HepG2 (cell line): ENCODE measurements around the gene IL1RAPL2. TPM values are rescaled to one million over a fixed set of nuclear protein-coding genes. Genes with fewer than 3 reads are reported as not detected.

Experiments
- ATAC-seq: fragments of 200-7000 bp; cut with Tn5 transposase; 3 replicates; pipeline ENCODE4 v1.9.1; 2020; ENCODE audit warnings: mild to moderate bottlenecking, moderate library complexity
- BruUV-seq: library from RNA; stranded (reverse); fragments of 400-500 nt; replicated peaks from 2 replicates; lab custom pipeline; 2021; lab: Mats Ljungman, UMichigan
- CTCF ChIA-PET: fragments of 300-600 bp; formaldehyde crosslinking; extraction: SDS; loops from one replicate; lab custom pipeline; 2021; ENCODE audit warnings: low total read pairs, inconsistent platforms, low intra/inter-chr PET ratio; lab: Yijun Ruan, JAX
- POLR2A ChIA-PET: fragments of 350-600 bp; sonication (Branson Sonifier 250); formaldehyde crosslinking; loops from one replicate; lab custom pipeline; 2020; ENCODE audit warnings: antibody characterized with exemption, inconsistent platforms; lab: Yijun Ruan, JAX
- DNase-seq: peaks from one replicate; pipeline ENCODE4 v3.0.0-alpha.2; 2015; ENCODE audit warnings: low spot score
- FAIRE-seq: peaks from 3 replicates; lab custom pipeline; 2011; peaks lifted over from hg19 to GRCh38; lab: Jason Lieb, UNC
- H2AFZ ChIP-seq: one replicate; pipeline ENCODE4 v1.6.1; 2011; ENCODE audit warnings: low read length, inconsistent platforms
- H3K27ac ChIP-seq: fragments of 300-600 bp; 3 replicates; pipeline ENCODE4 v1.8.0; 2011; ENCODE audit warnings: mixed run types, mild to moderate bottlenecking, mixed read lengths, low read length, inconsistent platforms; ENCODE audit not compliant: insufficient read depth; ENCODE audit errors: extremely low read length
- H3K27me3 ChIP-seq, 2 experiments: fragments of 200-600 bp in 1 of 2; 2 replicates in 1 of 2; 3 replicates in 1 of 2; pipeline versions ENCODE4 v1.6.0 to v1.8.0; 2011; ENCODE audit warnings: low read length in 2 of 2, mild to moderate bottlenecking in 2 of 2, moderate library complexity in 2 of 2, inconsistent platforms in 1 of 2; ENCODE audit not compliant: insufficient read depth in 2 of 2, control insufficient read depth in 1 of 2
- H3K36me3 ChIP-seq, 2 experiments: fragments of 200-600 bp in 1 of 2; replicated peaks in 1 of 2; 2 replicates in 1 of 2; 3 replicates in 1 of 2; pipeline versions ENCODE4 v1.5.1 to v1.8.0; 2011; ENCODE audit warnings: low read length in 2 of 2, inconsistent platforms in 1 of 2; ENCODE audit not compliant: insufficient read depth in 2 of 2, control insufficient read depth in 1 of 2
- H3K4me1 ChIP-seq: 2 replicates; pipeline ENCODE4 v1.5.1; 2012; ENCODE audit warnings: low read length, inconsistent platforms; ENCODE audit not compliant: insufficient read depth
- H3K4me2 ChIP-seq: 2 replicates; pipeline ENCODE4 v1.6.0; 2011; ENCODE audit warnings: low read depth, low read length, inconsistent platforms
- H3K4me3 ChIP-seq, 3 experiments: fragments of 200-600 bp in 1 of 3; sonication (generic), shearing (Covaris generic) in 1 of 3; replicated peaks in 1 of 3; 2 replicates each; pipeline ENCODE4 v1.5.1; 2011 to 2016; ENCODE audit warnings: low read length in 3 of 3, inconsistent platforms in 2 of 3, low read depth in 2 of 3, mild to moderate bottlenecking in 2 of 3, control low read depth in 1 of 3, mixed read lengths in 1 of 3; ENCODE audit not compliant: insufficient read depth in 1 of 3
- H3K79me2 ChIP-seq: one replicate; pipeline ENCODE4 v1.6.1; 2011; ENCODE audit warnings: low read length, inconsistent platforms; ENCODE audit not compliant: insufficient read depth
- H3K9ac ChIP-seq: 2 replicates; pipeline ENCODE4 v1.6.0; 2011; ENCODE audit warnings: mild to moderate bottlenecking, low read depth, low read length, inconsistent platforms; ENCODE audit not compliant: insufficient read depth
- H3K9me3 ChIP-seq: 2 replicates; pipeline ENCODE4 v1.5.1; 2012; ENCODE audit warnings: mild to moderate bottlenecking, low read length
- H4K20me1 ChIP-seq: 2 replicates; pipeline ENCODE4 v1.6.0; 2011; ENCODE audit warnings: inconsistent platforms, mild to moderate bottlenecking, low read length, moderate library complexity; ENCODE audit not compliant: insufficient read depth
- ARNT ChIP-seq: fragments of 450-650 bp; IDR thresholded peaks from 2 replicates; pipeline ENCODE4 v1.6.1; 2017
- DMAP1 ChIP-seq: IDR thresholded peaks from 2 replicates; pipeline ENCODE4 v1.6.1; 2016
- FOXA1 ChIP-seq, 2 experiments: fragments of 450-650 bp in 1 of 2; sonication (generic) in 1 of 2; formaldehyde crosslinking in 1 of 2; IDR thresholded peaks; 2 replicates each; pipeline versions ENCODE4 v1.4.0 to v1.6.1; 2016 to 2020; ENCODE audit warnings: missing genetic modification reagents in 1 of 2
- IKZF1 ChIP-seq: fragments of 450-650 bp; IDR thresholded peaks from 2 replicates; pipeline ENCODE4 v1.7.1; 2016
- MAFF ChIP-seq: IDR thresholded peaks from 2 replicates; pipeline ENCODE4 v1.6.1; 2011; ENCODE audit warnings: low read depth, low read length, improper control_type of control experiment
- MYC ChIP-seq: sonication (generic); formaldehyde crosslinking; IDR thresholded peaks from 2 replicates; pipeline ENCODE4 v1.9.0; 2021; ENCODE audit warnings: missing genetic modification reagents, borderline replicate concordance
- TBX2 ChIP-seq: sonication (generic); formaldehyde crosslinking; IDR thresholded peaks from 2 replicates; pipeline ENCODE4 v1.5.0; 2020; ENCODE audit warnings: missing genetic modification reagents, mild to moderate bottlenecking, borderline replicate concordance
- TCF12 ChIP-seq, 2 experiments: fragments of 450-650 bp in 1 of 2; sonication (generic) in 1 of 2; formaldehyde crosslinking in 1 of 2; IDR thresholded peaks; 2 replicates each; pipeline versions ENCODE4 v1.6.1 to v1.8.0; 2017 to 2022; ENCODE audit warnings: antibody characterized with exemption in 1 of 2, mild to moderate bottlenecking in 1 of 2, missing genetic modification reagents in 1 of 2, moderate library complexity in 1 of 2
- TSC22D2 ChIP-seq: sonication (generic); formaldehyde crosslinking; IDR thresholded peaks from 2 replicates; pipeline ENCODE4 v1.5.1; 2020; ENCODE audit warnings: missing genetic modification reagents, mild to moderate bottlenecking, borderline replicate concordance
- ZNF615 ChIP-seq: sonication (generic); formaldehyde crosslinking; IDR thresholded peaks from 2 replicates; pipeline ENCODE4 v1.5.0; 2020; ENCODE audit warnings: mild to moderate bottlenecking, missing genetic modification reagents, borderline replicate concordance
- ZNF7 ChIP-seq: IDR thresholded peaks from 2 replicates; pipeline ENCODE4 v1.6.1; 2016; ENCODE audit warnings: missing biosample characterization, missing genetic modification reagents
- ZNF790 ChIP-seq: sonication (generic); formaldehyde crosslinking; IDR thresholded peaks from 2 replicates; pipeline ENCODE4 v1.8.0; 2022; ENCODE audit warnings: missing genetic modification reagents, mild to moderate bottlenecking, borderline replicate concordance
- ZSCAN25 ChIP-seq: sonication (generic); formaldehyde crosslinking; IDR thresholded peaks from 2 replicates; pipeline ENCODE4 v1.8.0; 2022; ENCODE audit warnings: mild to moderate bottlenecking, missing genetic modification reagents
- WGBS: methylation state at CpG from one replicate; pipeline ENCODE4 v1.1.6; 2017; ENCODE audit warnings: low lambda C conversion rate; 5-methylcytosine and 5-hydroxymethylcytosine counted together
- in situ Hi-C: cut with HindIII; loops from 2 replicates; pipeline ENCODE4 v1.10.0; 2017; ENCODE audit warnings: low pct_unique_long_range_greater_than_20kb; ENCODE audit not compliant: extremely low pct_ligation_motif_present
- intact Hi-C: fragments of 100-400 bp; cut with micrococcal nuclease; formaldehyde crosslinking; loops from one replicate; pipeline ENCODE4 v1.10.0; 2022; ENCODE audit not compliant: unreplicated experiment
- polyA plus RNA-seq, 8 experiments: library from polyadenylated mRNA; depleted of rRNA in 3 of 8; stranded (reverse) in 7 of 8; unstranded in 1 of 8; fragments of >200 nt; fragmentation: Illumina TruSeq in 4 of 8; extraction: Trizol in 4 of 8; gene quantifications; 2 replicates each; pipeline versions ENCODE4 v1.2.1 to v1.2.3, GENCODE V29; 2011 to 2016; ENCODE audit warnings: low read depth in 4 of 8, missing spikeins in 1 of 8, mixed read lengths in 1 of 8; ENCODE audit not compliant: insufficient read depth in 1 of 8
- total RNA-seq, 5 experiments: library from RNA; depleted of rRNA; stranded (reverse); fragments of >200 nt; fragmentation: Illumina TruSeq; extraction: Trizol; gene quantifications; 2 replicates each; pipeline ENCODE4 v1.2.3, GENCODE V29; 2016; ENCODE audit warnings: low read depth in 1 of 5

The IL1RAPL2 gene
- total and polyA plus RNA-seq, 2 of the 13 experiments (the other 11 are each of a cell fraction or from before 2014, with no cell fraction given) = not detected

DNA sequence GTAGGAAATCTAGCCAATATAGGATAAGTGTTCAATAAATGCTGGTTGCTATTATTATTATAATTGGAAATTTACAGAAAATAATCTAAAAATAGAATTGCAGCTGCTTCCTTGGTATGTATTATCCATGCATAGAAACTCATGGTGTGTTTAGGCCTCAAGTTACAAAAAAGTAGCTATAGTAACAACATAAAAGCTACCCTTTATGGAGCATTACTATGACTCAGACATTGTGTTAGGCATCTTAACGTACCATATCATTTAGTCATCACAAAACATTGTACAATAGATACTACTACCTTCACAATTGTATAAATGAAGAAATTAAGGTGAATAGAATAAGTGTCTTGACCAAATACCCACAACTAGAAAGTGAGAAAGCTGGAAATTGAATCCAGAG is 1129.5 kb downstream of the IL1RAPL2 start (continued):
- TF ChIP-seq TCF12 (IDR thresholded peaks at IDR 0.05) (no peak), TCF12 (CRISPR knock-in tag; IDR thresholded peaks at IDR 0.05) (no peak), ZNF7 (CRISPR knock-in tag) (no peak), ARNT (no peak), FOXA1 (IDR thresholded peaks at IDR 0.05) (no peak), FOXA1 (CRISPR knock-in tag; IDR thresholded peaks at IDR 0.05) (no peak), ZSCAN25 (CRISPR knock-in tag) (no peak), MYC (CRISPR knock-in tag) (no peak)

GRCh38 chrX:105696870-105697269 is 1130.9 kb downstream of the IL1RAPL2 start:
- in situ Hi-C loops (no loop called here), intact Hi-C loops (no loop called here)
- CTCF ChIA-PET = no interaction called here

More at GRCh38 chrX:105696870-105697269, 1130.9 kb downstream of the IL1RAPL2 start:
- Histone ChIP-seq H3K9me3 (no peaks in the 10 kb centered on the region), H3K4me3 (no peak overlapping the region), H3K4me1 (no peaks in the 10 kb centered on the region), H4K20me1 (no peaks in the 10 kb centered on the region), H3K79me2 (no peaks in the 10 kb centered on the region)
- no peak for ATAC-seq
- no peak for TF ChIP-seq TSC22D2 (CRISPR knock-in tag)
- TF ChIP-seq DMAP1 (CRISPR knock-in tag) = no peak
- no peak for TF ChIP-seq MAFF
- TF ChIP-seq TBX2 (CRISPR knock-in tag) = no peak
- no peak for TF ChIP-seq ZNF790 (CRISPR knock-in tag)
- TF ChIP-seq ZNF615 (CRISPR knock-in tag) = no peak
- no peak for TF ChIP-seq IKZF1
- TF ChIP-seq, all 625 proteins: peak for 0
- H2AFZ ChIP-seq = no peak overlapping the region
- DNase-seq (no peak), FAIRE-seq (no peak)
- H3K9ac ChIP-seq = no peak overlapping the region
- no peaks in the 10 kb centered on the region for H3K27me3 ChIP-seq
- H3K4me2 ChIP-seq = no peak overlapping the region
- POLR2A ChIA-PET = no interaction called here
- no TSS peak for BruUV-seq
- no peaks in the 10 kb centered on the region for H3K36me3 ChIP-seq
- H3K27ac ChIP-seq = no peak overlapping the region
- 0% methylated on average over 1 of the region's 2 CpGs for WGBS
